Liver (tissue), 9 donors: Measurements from ENCODE around the gene DSTYK. TPM values are rescaled to one million over a fixed set of nuclear protein-coding genes. Genes with fewer than 3 reads are reported as not detected.

Experiments
- DNase-seq: peaks from one replicate; pipeline ENCODE4 v3.0.0-alpha.2; 2017; ENCODE audit warnings: low spot score
- H3K27ac ChIP-seq, 2 donors: one replicate each; pipeline ENCODE4 v1.7.0; 2013; ENCODE audit warnings: inconsistent platforms in 2 of 2, low read length in 2 of 2, control low read depth in 1 of 2, low read depth in 1 of 2, mild to moderate bottlenecking in 1 of 2
- H3K27me3 ChIP-seq, 4 donors: one replicate each; pipeline versions ENCODE4 v1.6.1 to v1.7.0; 2013; ENCODE audit warnings: low read length in 3 of 4, inconsistent platforms in 1 of 4, mild to moderate bottlenecking in 1 of 4, moderate library complexity in 1 of 4; ENCODE audit not compliant: control insufficient read depth in 4 of 4, insufficient read depth in 4 of 4
- H3K36me3 ChIP-seq, 4 donors: one replicate each; pipeline versions ENCODE4 v1.6.1 to v1.7.0; 2013; ENCODE audit warnings: low read length in 3 of 4, mild to moderate bottlenecking in 3 of 4, low read depth in 1 of 4, moderate library complexity in 1 of 4; ENCODE audit not compliant: control insufficient read depth in 4 of 4, insufficient read depth in 3 of 4
- H3K4me1 ChIP-seq, 4 donors: one replicate each; pipeline versions ENCODE4 v1.6.1 to v1.7.0; 2013; ENCODE audit warnings: low read length in 3 of 4, mild to moderate bottlenecking in 3 of 4, moderate library complexity in 1 of 4; ENCODE audit not compliant: control insufficient read depth in 4 of 4, insufficient read depth in 4 of 4
- H3K4me3 ChIP-seq, 3 donors: one replicate each; pipeline versions ENCODE4 v1.6.1 to v1.7.0; 2013; ENCODE audit warnings: low read length in 3 of 3, control low read depth in 1 of 3, low read depth in 1 of 3, mild to moderate bottlenecking in 1 of 3
- H3K9ac ChIP-seq, 2 donors: one replicate each; pipeline ENCODE4 v1.7.0; 2013; ENCODE audit warnings: low read length in 2 of 2, mild to moderate bottlenecking in 2 of 2, moderate library complexity in 2 of 2, control low read depth in 1 of 2, low read depth in 1 of 2
- H3K9me3 ChIP-seq, 4 donors: one replicate each; pipeline versions ENCODE4 v1.6.1 to v1.7.0; 2013; ENCODE audit warnings: low read length in 3 of 4; ENCODE audit not compliant: control insufficient read depth in 4 of 4
- EGR1 ChIP-seq, 2 donors: IDR thresholded peaks; 2 replicates each; pipeline ENCODE4 v1.6.1; 2016 to 2018; ENCODE audit warnings: antibody characterized with exemption in 2 of 2, low read depth in 2 of 2
- FOXA1 ChIP-seq: IDR thresholded peaks from 2 replicates; pipeline ENCODE4 v1.6.1; 2016; ENCODE audit warnings: antibody characterized with exemption
- FOXA2 ChIP-seq: IDR thresholded peaks from 2 replicates; pipeline ENCODE4 v1.6.1; 2016; ENCODE audit warnings: antibody characterized with exemption
- GABPA ChIP-seq, 2 donors: IDR thresholded peaks in 1 of 2; conservative IDR thresholded peaks in 1 of 2; 2 replicates each; pipeline ENCODE4 v1.6.1; 2016; ENCODE audit warnings: antibody characterized with exemption in 2 of 2, mild to moderate bottlenecking in 1 of 2, moderate library complexity in 1 of 2
- HNF4A ChIP-seq, 2 donors: conservative IDR thresholded peaks; 2 replicates each; pipeline ENCODE4 v1.6.1; 2016; ENCODE audit warnings: antibody characterized with exemption in 2 of 2, mild to moderate bottlenecking in 2 of 2
- HNF4G ChIP-seq: IDR thresholded peaks from 2 replicates; pipeline ENCODE4 v1.6.1; 2016; ENCODE audit warnings: antibody characterized with exemption
- JUND ChIP-seq, 2 donors: IDR thresholded peaks; 2 replicates each; pipeline ENCODE4 v1.6.1; 2016; ENCODE audit warnings: antibody characterized with exemption in 2 of 2
- NR2F2 ChIP-seq: IDR thresholded peaks from 2 replicates; pipeline ENCODE4 v1.6.1; 2016; ENCODE audit warnings: antibody characterized with exemption
- RAD21 ChIP-seq, 2 donors: IDR thresholded peaks; 2 replicates each; pipeline ENCODE4 v1.6.1; 2016; ENCODE audit warnings: antibody characterized with exemption in 2 of 2, mild to moderate bottlenecking in 2 of 2
- RXRA ChIP-seq, 2 donors: IDR thresholded peaks; 2 replicates each; pipeline ENCODE4 v1.6.1; 2017 to 2018; ENCODE audit warnings: antibody characterized with exemption in 2 of 2, mild to moderate bottlenecking in 1 of 2
- SP1 ChIP-seq: IDR thresholded peaks from 2 replicates; pipeline ENCODE4 v1.6.1; 2018; ENCODE audit warnings: antibody characterized with exemption, mild to moderate bottlenecking
- TAF1 ChIP-seq: conservative IDR thresholded peaks from 2 replicates; pipeline ENCODE4 v1.6.1; 2016; ENCODE audit warnings: antibody characterized with exemption, mild to moderate bottlenecking
- YY1 ChIP-seq: IDR thresholded peaks from 2 replicates; pipeline ENCODE4 v1.6.1; 2016; ENCODE audit warnings: antibody characterized with exemption, mild to moderate bottlenecking
- WGBS: extraction: QIAGEN DNeasy Blood & Tissue Kit; methylation state at CpG from one replicate; pipeline ENCODE4 v1.1.7; 2013; 5-methylcytosine and 5-hydroxymethylcytosine counted together
- polyA plus RNA-seq, 2 donors: library from polyadenylated mRNA; stranded (reverse) in 1 of 2; unstranded in 1 of 2; fragments of 200-250 nt in 1 of 2; fragments of >200 nt in 1 of 2; fragmentation: Nextera tagmentation in 1 of 2; extraction: Ambion mirVana in 1 of 2; gene quantifications; one replicate each; pipeline versions ENCODE4 v1.2.1 to v1.2.3, GENCODE V29; 2013 to 2015
- total RNA-seq, 2 donors: library from RNA; depleted of rRNA; stranded (reverse); fragments of >200 nt; gene quantifications; one replicate each; pipeline ENCODE4 v1.2.3, GENCODE V29; 2014
- TF ChIP-seq, protein P1 (sequence below): IDR thresholded peaks from 2 replicates; pipeline ENCODE4 v1.6.1; 2016; ENCODE audit warnings: antibody characterized with exemption, mild to moderate bottlenecking
- TF ChIP-seq, protein P2 (sequence below): IDR thresholded peaks from 2 replicates; pipeline ENCODE4 v1.6.1; 2016; ENCODE audit warnings: antibody characterized with exemption
- TF ChIP-seq, protein P3 (sequence below): IDR thresholded peaks from 2 replicates; pipeline ENCODE4 v1.6.1; 2016; ENCODE audit warnings: antibody characterized with exemption
- TF ChIP-seq, protein P4 (sequence below): fragments of 150-350 bp; IDR thresholded peaks from 2 replicates; pipeline ENCODE4 v1.5.1; 2017; ENCODE audit warnings: improper control_type of control experiment, low read depth, low read length; ENCODE audit not compliant: missing input control
- TF ChIP-seq, protein P5 (sequence below): IDR thresholded peaks from 2 replicates; pipeline ENCODE4 v1.6.1; 2016; ENCODE audit warnings: antibody characterized with exemption
- donor health status: healthy.
- donor health status: healthy.
- donor health status: healthy.
- donor health status: healthy.
- donor health status: healthy.

Gene DSTYK
- total and polyA plus RNA-seq, 4 donors, result 1.5 to 9.9 (median 3.0) TPM

DNA sequence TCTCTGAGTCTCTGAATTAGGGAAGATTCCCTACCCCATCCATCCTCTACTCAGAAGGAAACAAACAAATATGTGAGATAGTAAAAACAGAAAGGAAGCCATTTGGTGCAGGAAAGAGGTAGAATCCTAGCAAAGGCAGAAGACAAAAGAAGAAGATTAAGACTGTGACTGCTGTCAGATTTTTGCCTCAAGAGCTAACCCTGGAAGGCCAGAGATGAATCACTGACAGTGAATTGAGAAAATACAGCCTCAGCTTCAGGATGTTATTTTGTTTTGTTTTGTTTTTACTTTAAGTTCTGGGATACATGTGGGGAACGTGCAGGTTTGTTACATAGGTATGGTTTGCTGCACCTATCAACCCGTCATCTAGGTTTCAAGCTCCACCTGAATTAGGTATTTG is 31.7 kb downstream of the DSTYK start:
- peaks cover 0 to 4% (median 0%) of the 10 kb centered on the region in 4 donors for H3K36me3 ChIP-seq
- H3K4me3 ChIP-seq, result no peak overlapping the region
- 88% methylated on average over 2 of the region's 2 CpGs for WGBS
- H3K4me1 ChIP-seq, result no peaks in the 10 kb centered on the region
- H3K9me3 ChIP-seq, result no peaks in the 10 kb centered on the region
- no peak overlapping the region for H3K27ac ChIP-seq
- no peak overlapping the region for H3K9ac ChIP-seq
- TF ChIP-seq, protein P1, sequence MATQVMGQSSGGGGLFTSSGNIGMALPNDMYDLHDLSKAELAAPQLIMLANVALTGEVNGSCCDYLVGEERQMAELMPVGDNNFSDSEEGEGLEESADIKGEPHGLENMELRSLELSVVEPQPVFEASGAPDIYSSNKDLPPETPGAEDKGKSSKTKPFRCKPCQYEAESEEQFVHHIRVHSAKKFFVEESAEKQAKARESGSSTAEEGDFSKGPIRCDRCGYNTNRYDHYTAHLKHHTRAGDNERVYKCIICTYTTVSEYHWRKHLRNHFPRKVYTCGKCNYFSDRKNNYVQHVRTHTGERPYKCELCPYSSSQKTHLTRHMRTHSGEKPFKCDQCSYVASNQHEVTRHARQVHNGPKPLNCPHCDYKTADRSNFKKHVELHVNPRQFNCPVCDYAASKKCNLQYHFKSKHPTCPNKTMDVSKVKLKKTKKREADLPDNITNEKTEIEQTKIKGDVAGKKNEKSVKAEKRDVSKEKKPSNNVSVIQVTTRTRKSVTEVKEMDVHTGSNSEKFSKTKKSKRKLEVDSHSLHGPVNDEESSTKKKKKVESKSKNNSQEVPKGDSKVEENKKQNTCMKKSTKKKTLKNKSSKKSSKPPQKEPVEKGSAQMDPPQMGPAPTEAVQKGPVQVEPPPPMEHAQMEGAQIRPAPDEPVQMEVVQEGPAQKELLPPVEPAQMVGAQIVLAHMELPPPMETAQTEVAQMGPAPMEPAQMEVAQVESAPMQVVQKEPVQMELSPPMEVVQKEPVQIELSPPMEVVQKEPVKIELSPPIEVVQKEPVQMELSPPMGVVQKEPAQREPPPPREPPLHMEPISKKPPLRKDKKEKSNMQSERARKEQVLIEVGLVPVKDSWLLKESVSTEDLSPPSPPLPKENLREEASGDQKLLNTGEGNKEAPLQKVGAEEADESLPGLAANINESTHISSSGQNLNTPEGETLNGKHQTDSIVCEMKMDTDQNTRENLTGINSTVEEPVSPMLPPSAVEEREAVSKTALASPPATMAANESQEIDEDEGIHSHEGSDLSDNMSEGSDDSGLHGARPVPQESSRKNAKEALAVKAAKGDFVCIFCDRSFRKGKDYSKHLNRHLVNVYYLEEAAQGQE, result no peak
- TF ChIP-seq FOXA1 (no peak), TAF1 (no peak), EGR1 (IDR thresholded peaks at IDR 0.05; ENCODE audit: low read depth in 2 of 2) (no peak), NR2F2 (no peak), GABPA (IDR thresholded peaks at IDR 0.05 in 1 of 2, conservative IDR thresholded peaks at IDR 0.05 in 1 of 2) (no peak), JUND (IDR thresholded peaks at IDR 0.05) (no peak), HNF4G (no peak), FOXA2 (no peak), RAD21 (IDR thresholded peaks at IDR 0.05) (no peak), YY1 (no peak), HNF4A (conservative IDR thresholded peaks at IDR 0.05) (no peak), RXRA (IDR thresholded peaks at IDR 0.05) (no peak), SP1 (no peak)
- TF ChIP-seq, protein P2, sequence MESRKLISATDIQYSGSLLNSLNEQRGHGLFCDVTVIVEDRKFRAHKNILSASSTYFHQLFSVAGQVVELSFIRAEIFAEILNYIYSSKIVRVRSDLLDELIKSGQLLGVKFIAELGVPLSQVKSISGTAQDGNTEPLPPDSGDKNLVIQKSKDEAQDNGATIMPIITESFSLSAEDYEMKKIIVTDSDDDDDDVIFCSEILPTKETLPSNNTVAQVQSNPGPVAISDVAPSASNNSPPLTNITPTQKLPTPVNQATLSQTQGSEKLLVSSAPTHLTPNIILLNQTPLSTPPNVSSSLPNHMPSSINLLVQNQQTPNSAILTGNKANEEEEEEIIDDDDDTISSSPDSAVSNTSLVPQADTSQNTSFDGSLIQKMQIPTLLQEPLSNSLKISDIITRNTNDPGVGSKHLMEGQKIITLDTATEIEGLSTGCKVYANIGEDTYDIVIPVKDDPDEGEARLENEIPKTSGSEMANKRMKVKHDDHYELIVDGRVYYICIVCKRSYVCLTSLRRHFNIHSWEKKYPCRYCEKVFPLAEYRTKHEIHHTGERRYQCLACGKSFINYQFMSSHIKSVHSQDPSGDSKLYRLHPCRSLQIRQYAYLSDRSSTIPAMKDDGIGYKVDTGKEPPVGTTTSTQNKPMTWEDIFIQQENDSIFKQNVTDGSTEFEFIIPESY, result no peak
- TF ChIP-seq, protein P3, sequence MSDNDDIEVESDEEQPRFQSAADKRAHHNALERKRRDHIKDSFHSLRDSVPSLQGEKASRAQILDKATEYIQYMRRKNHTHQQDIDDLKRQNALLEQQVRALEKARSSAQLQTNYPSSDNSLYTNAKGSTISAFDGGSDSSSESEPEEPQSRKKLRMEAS, result no peak
- TF ChIP-seq, protein P4, sequence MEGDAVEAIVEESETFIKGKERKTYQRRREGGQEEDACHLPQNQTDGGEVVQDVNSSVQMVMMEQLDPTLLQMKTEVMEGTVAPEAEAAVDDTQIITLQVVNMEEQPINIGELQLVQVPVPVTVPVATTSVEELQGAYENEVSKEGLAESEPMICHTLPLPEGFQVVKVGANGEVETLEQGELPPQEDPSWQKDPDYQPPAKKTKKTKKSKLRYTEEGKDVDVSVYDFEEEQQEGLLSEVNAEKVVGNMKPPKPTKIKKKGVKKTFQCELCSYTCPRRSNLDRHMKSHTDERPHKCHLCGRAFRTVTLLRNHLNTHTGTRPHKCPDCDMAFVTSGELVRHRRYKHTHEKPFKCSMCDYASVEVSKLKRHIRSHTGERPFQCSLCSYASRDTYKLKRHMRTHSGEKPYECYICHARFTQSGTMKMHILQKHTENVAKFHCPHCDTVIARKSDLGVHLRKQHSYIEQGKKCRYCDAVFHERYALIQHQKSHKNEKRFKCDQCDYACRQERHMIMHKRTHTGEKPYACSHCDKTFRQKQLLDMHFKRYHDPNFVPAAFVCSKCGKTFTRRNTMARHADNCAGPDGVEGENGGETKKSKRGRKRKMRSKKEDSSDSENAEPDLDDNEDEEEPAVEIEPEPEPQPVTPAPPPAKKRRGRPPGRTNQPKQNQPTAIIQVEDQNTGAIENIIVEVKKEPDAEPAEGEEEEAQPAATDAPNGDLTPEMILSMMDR, result no peak
- TF ChIP-seq, protein P5, sequence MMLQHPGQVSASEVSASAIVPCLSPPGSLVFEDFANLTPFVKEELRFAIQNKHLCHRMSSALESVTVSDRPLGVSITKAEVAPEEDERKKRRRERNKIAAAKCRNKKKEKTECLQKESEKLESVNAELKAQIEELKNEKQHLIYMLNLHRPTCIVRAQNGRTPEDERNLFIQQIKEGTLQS, result no peak
- no peak for DNase-seq
- no peaks in the 10 kb centered on the region for H3K27me3 ChIP-seq
